Measurements from ENCODE around the gene BGLAP.
"Not testable (repeated sequence)": the region's sequence is repeated elsewhere in the genome, so short reads cannot be mapped to it uniquely, and the experiment has no call there.

BGLAP gene
- 0 to 0.54 (median 0.37) reads per million in 4 donors for total RNA-seq

- no peak for DNase-seq
Observed at GRCh38 chr1:156241926-156242325, at the start of gene BGLAP. TSS of gene BGLAP (plus strand) at chr1:156242184. CDS start at chr1:156242232, 48 bp downstream.

GRCh38 chr1:156193208-156193487 is 48.8 kb upstream of the BGLAP start:
- no peak for DNase-seq

GRCh38 chr1:156193488-156194299 is 48.3 kb upstream of the BGLAP start, which contains the start of gene SLC25A44:
TSS of gene SLC25A44 (plus strand) at chr1:156194104. CDS start at chr1:156199848, 5,744 bp downstream.
- peak; percentile 92 to 99 (median 96) for DNase-seq

- DNase-seq: no peak
Observed at GRCh38 chr1:156194300-156194652, 47.7 kb upstream of the BGLAP start.

GRCh38 chr1:156195853-156196252 is 46.1 kb upstream of the BGLAP start:
- no peak for DNase-seq

- DNase-seq: no peak
Observed at GRCh38 chr1:156196445-156196844, 45.5 kb upstream of the BGLAP start.

- DNase-seq: peak in 1 of 5 donors; percentile 55
Observed at GRCh38 chr1:156198831-156199349, 43.1 kb upstream of the BGLAP start.

- DNase-seq: no peak
Observed at GRCh38 chr1:156200044-156200443, 41.9 kb upstream of the BGLAP start.

GRCh38 chr1:156203331-156203730 is 38.7 kb upstream of the BGLAP start:
- DNase-seq: no peak

GRCh38 chr1:156204686-156205085 is 37.3 kb upstream of the BGLAP start:
- DNase-seq: no peak

- DNase-seq: no peak
Observed at GRCh38 chr1:156211243-156211642, 30.7 kb upstream of the BGLAP start.

GRCh38 chr1:156212130-156212529 is 29.9 kb upstream of the BGLAP start:
- DNase-seq: no peak

GRCh38 chr1:156212833-156213643 is 28.9 kb upstream of the BGLAP start, which contains the start of gene PMF1:
TSS of gene PMF1 (plus strand) at chr1:156213007. CDS start at chr1:156213016, 9 bp downstream.
- DNase-seq: peak; percentile 90 to 97 (median 93)

- no peak for DNase-seq
Observed at GRCh38 chr1:156213644-156213966, 28.4 kb upstream of the BGLAP start.

- DNase-seq: peak in 1 of 5 donors; percentile 66
Observed at GRCh38 chr1:156214024-156214748, 27.8 kb upstream of the BGLAP start.

- not testable (repeated sequence) for DNase-seq
Observed at GRCh38 chr1:156216361-156217086, 25.5 kb upstream of the BGLAP start.

GRCh38 chr1:156217871-156218270 is 24.1 kb upstream of the BGLAP start:
- peak in 1 of 5 donors; percentile 93 for DNase-seq

- no peak for DNase-seq
Observed at GRCh38 chr1:156220226-156220625, 21.8 kb upstream of the BGLAP start.

GRCh38 chr1:156221986-156222692 is 19.8 kb upstream of the BGLAP start:
- no peak for DNase-seq

GRCh38 chr1:156225677-156226014 is 16.3 kb upstream of the BGLAP start:
- no peak for DNase-seq

- DNase-seq: peak in 1 of 5 donors; percentile 74
Observed at GRCh38 chr1:156226116-156226538, 15.9 kb upstream of the BGLAP start.

GRCh38 chr1:156226782-156227181 is 15.2 kb upstream of the BGLAP start:
- DNase-seq: no peak
